DND-41 (cell line): Measurements from ENCODE around the gene SLC17A7.

Source experiments
- CTCF ChIP-seq: IDR thresholded peaks from 2 replicates; pipeline ENCODE4 v1.5.1; 2012; ENCODE audit warnings: borderline replicate concordance, low read length, moderate library complexity, mild to moderate bottlenecking; ENCODE audit not compliant: poor library complexity, severe bottlenecking; ENCODE audit errors: extremely low read depth
- EZH2 ChIP-seq: IDR thresholded peaks from 3 replicates; pipeline ENCODE4 v1.6.1; 2012; ENCODE audit warnings: borderline replicate concordance, low read depth, mild to moderate bottlenecking, moderate library complexity, low read length, inconsistent platforms; ENCODE audit not compliant: severe bottlenecking

DNA sequence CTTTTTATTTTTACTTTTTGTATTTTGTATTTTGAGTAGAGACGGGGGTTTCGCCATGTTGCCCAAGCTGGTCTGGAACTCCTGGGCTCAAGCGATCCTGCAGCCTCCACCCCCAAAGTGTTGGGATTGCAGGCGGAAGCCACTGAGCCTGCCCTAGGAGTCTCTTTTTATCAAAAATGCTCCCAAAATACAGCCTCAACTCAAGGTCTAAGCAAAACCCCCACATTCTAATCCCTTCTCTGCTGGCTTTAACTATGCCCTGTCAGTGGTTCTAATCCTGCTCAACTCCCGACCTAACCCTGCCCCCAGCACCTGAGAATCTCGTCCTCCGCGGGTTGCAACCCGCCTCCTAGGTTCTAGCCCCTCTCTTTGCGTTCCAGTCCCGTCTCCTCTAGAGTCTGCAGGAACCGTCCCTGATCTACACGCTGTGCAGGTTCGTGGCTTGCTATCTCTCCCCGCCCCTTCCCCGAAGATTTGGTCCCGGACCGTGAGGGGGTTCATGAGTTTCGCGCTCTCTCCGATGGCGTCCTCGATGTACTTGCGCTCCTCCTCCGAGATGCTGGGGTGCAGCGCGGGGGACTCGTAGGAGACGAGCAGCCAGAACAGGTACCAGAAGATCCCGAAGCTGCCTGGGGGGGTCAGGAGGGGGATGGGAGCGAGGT lies 8.0 kb downstream of the SLC17A7 start:
- no peak for TF ChIP-seq CTCF
- no peak for TF ChIP-seq EZH2
